HFFc6 (cell line): ENCODE measurements around the gene CHKB. TPM values are rescaled to one million over a fixed set of nuclear protein-coding genes. Genes with fewer than 3 reads are reported as not detected.

ENCODE experiments used
- DNase-seq: peaks from one replicate; pipeline ENCODE4 v3.0.0-alpha.2; 2018
- H3K27ac Mint-ChIP-seq: 2 replicates; pipeline ENCODE4 v1.8.0; 2020; ENCODE audit warnings: mild to moderate bottlenecking, mixed read lengths
- H3K27me3 Mint-ChIP-seq: 2 replicates; pipeline ENCODE4 v1.8.0; 2021; ENCODE audit warnings: mild to moderate bottlenecking, moderate library complexity, mixed read lengths; ENCODE audit not compliant: insufficient read depth
- H3K36me3 Mint-ChIP-seq: 2 replicates; pipeline ENCODE4 v1.8.0; 2021; ENCODE audit warnings: low read depth, mixed read lengths
- H3K4me1 Mint-ChIP-seq: 2 replicates; pipeline ENCODE4 v1.8.0; 2020; ENCODE audit warnings: low read depth, mixed read lengths
- H3K4me3 Mint-ChIP-seq: 2 replicates; pipeline ENCODE4 v1.8.0; 2020; ENCODE audit warnings: mild to moderate bottlenecking, moderate library complexity, mixed read lengths
- H3K9me3 Mint-ChIP-seq: 2 replicates; pipeline ENCODE4 v1.8.0; 2020; ENCODE audit warnings: mild to moderate bottlenecking, mixed read lengths
- CTCF ChIP-seq: fragments of 200-600 bp; sonication (generic); IDR thresholded peaks from 2 replicates; pipeline ENCODE4 v1.5.0; 2021; ENCODE audit warnings: antibody characterized with exemption, mild to moderate bottlenecking
- total RNA-seq, 6 experiments: library from RNA; stranded (reverse); fragmentation: NEBNext Ultra II Directional; extraction: Animal tissue kit (Norgen Biotek cat#: 25700); gene quantifications; 2 replicates in 1 of 6; 3 replicates in 5 of 6; pipeline ENCODE4 v1.2.3, GENCODE V29; 2021

The CHKB gene
- total RNA-seq, 6 experiments from 2014 or later, result 21.1 to 26.2 (median 25.2) TPM

GRCh38 chr22:50602338-50602700 is 19.7 kb upstream of the CHKB start:
- TF ChIP-seq CTCF, result no peak
- no peak for DNase-seq
- H3K27me3 Mint-ChIP-seq, result peaks cover 35% of the 10 kb centered on the region
- no peak overlapping the region for H3K4me3 Mint-ChIP-seq
- peaks cover 4% of the 10 kb centered on the region; the same call in 1 of the 2 replicates for H3K36me3 Mint-ChIP-seq
- H3K4me1 Mint-ChIP-seq, result no peaks in the 10 kb centered on the region; the same call in 1 of the 2 replicates
- peaks cover 4% of the 10 kb centered on the region; the same call in 1 of the 2 replicates for H3K9me3 Mint-ChIP-seq
- H3K27ac Mint-ChIP-seq, result no peak overlapping the region

- H3K27ac Mint-ChIP-seq, result no peak overlapping the region
- no peaks in the 10 kb centered on the region; the same call in 1 of the 2 replicates for H3K4me1 Mint-ChIP-seq
- peak overlapping the region; percentile 31; the same call in 1 of the 2 replicates for H3K4me3 Mint-ChIP-seq
- H3K27me3 Mint-ChIP-seq, result peaks cover 34% of the 10 kb centered on the region
- no peak for TF ChIP-seq CTCF
- H3K36me3 Mint-ChIP-seq, result peaks cover 4% of the 10 kb centered on the region; the same call in 1 of the 2 replicates
- DNase-seq, result no peak
- peaks cover 4% of the 10 kb centered on the region; the same call in 1 of the 2 replicates for H3K9me3 Mint-ChIP-seq
Measured at GRCh38 chr22:50601669-50602337, 19.2 kb upstream of the CHKB start.

- peaks cover 37% of the 10 kb centered on the region for H3K27me3 Mint-ChIP-seq
- no peak for TF ChIP-seq CTCF
- no peaks in the 10 kb centered on the region; the same call in 1 of the 2 replicates for H3K4me1 Mint-ChIP-seq
- peaks cover 4% of the 10 kb centered on the region; the same call in 1 of the 2 replicates for H3K36me3 Mint-ChIP-seq
- no peak for DNase-seq
- H3K9me3 Mint-ChIP-seq, result peaks cover 4% of the 10 kb centered on the region; the same call in 1 of the 2 replicates
- no peak overlapping the region for H3K27ac Mint-ChIP-seq
- 0 out of 2 replicates have a peak overlapping the region, but pooled peaks have one; percentile 31 for H3K4me3 Mint-ChIP-seq
Measured at GRCh38 chr22:50600967-50601668, 18.5 kb upstream of the CHKB start.

GRCh38 chr22:50600538-50600937 is 17.9 kb upstream of the CHKB start, which contains the start of gene MAPK8IP2:
Gene MAPK8IP2 (plus strand): TSS chr22:50600793. CDS start chr22:50600819, 26 bp downstream.
- no peak for TF ChIP-seq CTCF
- no peaks in the 10 kb centered on the region; the same call in 1 of the 2 replicates for H3K4me1 Mint-ChIP-seq
- peaks cover 4% of the 10 kb centered on the region; the same call in 1 of the 2 replicates for H3K36me3 Mint-ChIP-seq
- H3K27me3 Mint-ChIP-seq, result peaks cover 34% of the 10 kb centered on the region
- peak within 1 kb of the TSS; percentile 31; the same call in 1 of the 2 replicates for H3K4me3 Mint-ChIP-seq
- H3K9me3 Mint-ChIP-seq, result peaks cover 4% of the 10 kb centered on the region; the same call in 1 of the 2 replicates
- no peak for DNase-seq
- H3K27ac Mint-ChIP-seq, result no peak within 1 kb of the TSS

GRCh38 chr22:50599816-50600455 is 17.3 kb upstream of the CHKB start:
- no peak overlapping the region for H3K27ac Mint-ChIP-seq
- H3K36me3 Mint-ChIP-seq, result peaks cover 4% of the 10 kb centered on the region; the same call in 1 of the 2 replicates
- peak overlapping the region; percentile 24; the same call in 1 of the 2 replicates for H3K4me3 Mint-ChIP-seq
- TF ChIP-seq CTCF, result no peak
- no peaks in the 10 kb centered on the region; the same call in 1 of the 2 replicates for H3K4me1 Mint-ChIP-seq
- H3K27me3 Mint-ChIP-seq, result peaks cover 33% of the 10 kb centered on the region
- H3K9me3 Mint-ChIP-seq, result peaks cover 4% of the 10 kb centered on the region; the same call in 1 of the 2 replicates
- no peak for DNase-seq
